IMR-90 (cell line): Measurements from ENCODE around the gene PJA2. TPM values are rescaled to one million over a fixed set of nuclear protein-coding genes. Genes with fewer than 3 reads are reported as not detected.

Experiments used
- ATAC-seq: fragments of 200-7000 bp; cut with Tn5 transposase; 2 replicates; pipeline ENCODE4 v1.9.1; 2020; ENCODE audit warnings: low read depth, mild to moderate bottlenecking, moderate library complexity
- BruUV-seq: library from RNA; stranded (reverse); fragments of 400-500 nt; replicated peaks from 2 replicates; lab custom pipeline; 2021; lab: Mats Ljungman, UMichigan
- CTCF ChIA-PET: fragments of 300-600 bp; formaldehyde crosslinking; extraction: SDS; loops from one replicate; lab custom pipeline; 2021; ENCODE audit warnings: antibody characterized with exemption; lab: Yijun Ruan, JAX
- POLR2A ChIA-PET: fragments of 300-600 bp; sonication (Branson Sonifier 250); formaldehyde crosslinking; loops from one replicate; lab custom pipeline; 2022; ENCODE audit warnings: antibody characterized with exemption; ENCODE audit not compliant: unreplicated experiment; lab: Charles Lee
- DNase-seq: peaks from one replicate; pipeline ENCODE4 v3.0.0; 2013
- H2AFZ ChIP-seq: replicated peaks from 2 replicates; pipeline ENCODE3; 2013; ENCODE audit warnings: low read length, mild to moderate bottlenecking; ENCODE audit not compliant: poor library complexity
- H2AK5ac ChIP-seq: 2 replicates; pipeline ENCODE4 v1.6.1; 2013; ENCODE audit warnings: low read depth, low read length, inconsistent platforms
- H2AK9ac ChIP-seq: replicated peaks from 2 replicates; pipeline ENCODE3; 2013; ENCODE audit warnings: mild to moderate bottlenecking, low read depth, low read length, moderate library complexity; ENCODE audit not compliant: poor library complexity
- H2BK120ac ChIP-seq: 2 replicates; pipeline ENCODE4 v1.6.1; 2013; ENCODE audit warnings: low read depth, low read length, inconsistent platforms
- H2BK15ac ChIP-seq: 3 replicates; pipeline ENCODE4 v1.6.1; 2013; ENCODE audit warnings: low read depth, low read length, inconsistent platforms
- H2BK20ac ChIP-seq: 2 replicates; pipeline ENCODE4 v1.6.1; 2013; ENCODE audit warnings: low read depth, mild to moderate bottlenecking, inconsistent platforms, low read length, moderate library complexity
- H2BK5ac ChIP-seq: 2 replicates; pipeline ENCODE4 v1.6.1; 2013; ENCODE audit warnings: mild to moderate bottlenecking, low read depth, low read length, inconsistent platforms; ENCODE audit not compliant: poor library complexity, severe bottlenecking
- H3K14ac ChIP-seq: replicated peaks from 2 replicates; pipeline ENCODE4 v1.6.1; 2013; ENCODE audit warnings: low read depth, low read length, inconsistent platforms
- H3K18ac ChIP-seq: 2 replicates; pipeline ENCODE4 v1.6.1; 2013; ENCODE audit warnings: low read depth, low read length, control low read depth
- H3K23ac ChIP-seq: 2 replicates; pipeline ENCODE4 v1.6.1; 2013; ENCODE audit warnings: low read depth, low read length, inconsistent platforms
- H3K27ac ChIP-seq: 2 replicates; pipeline ENCODE4 v1.5.1; 2013; ENCODE audit warnings: mild to moderate bottlenecking, control low read depth, low read length; ENCODE audit not compliant: insufficient read depth
- H3K27me3 ChIP-seq: 2 replicates; pipeline ENCODE4 v1.6.1; 2013; ENCODE audit warnings: low read length; ENCODE audit not compliant: control insufficient read depth, insufficient read depth
- H3K36me3 ChIP-seq: 2 replicates; pipeline ENCODE4 v1.6.1; 2013; ENCODE audit warnings: low read length, mixed read lengths; ENCODE audit not compliant: control insufficient read depth, insufficient read depth
- H3K4ac ChIP-seq: 2 replicates; pipeline ENCODE4 v1.6.1; 2013; ENCODE audit warnings: low read depth, low read length, inconsistent platforms
- H3K4me1 ChIP-seq: 2 replicates; pipeline ENCODE4 v1.6.1; 2013; ENCODE audit warnings: low read length, mixed read lengths; ENCODE audit not compliant: control insufficient read depth, insufficient read depth
- H3K4me2 ChIP-seq: 2 replicates; pipeline ENCODE4 v1.6.1; 2013; ENCODE audit warnings: low read depth, mild to moderate bottlenecking, control low read depth, low read length, moderate library complexity
- H3K4me3 ChIP-seq: 2 replicates; pipeline ENCODE4 v1.5.1; 2013; ENCODE audit warnings: low read depth, mild to moderate bottlenecking, control low read depth, low read length, moderate library complexity; ENCODE audit not compliant: insufficient read depth
- H3K56ac ChIP-seq: 2 replicates; pipeline ENCODE4 v1.6.1; 2013; ENCODE audit warnings: low read length, inconsistent platforms; ENCODE audit not compliant: insufficient read depth; ENCODE audit errors: extremely low read depth
- H3K79me1 ChIP-seq, 2 experiments: 2 replicates each; pipeline ENCODE4 v1.6.1; 2013; ENCODE audit warnings: low read length in 2 of 2, inconsistent platforms in 1 of 2, low read depth in 1 of 2
- H3K9ac ChIP-seq: 2 replicates; pipeline ENCODE4 v1.6.1; 2013; ENCODE audit warnings: low read depth, low read length, control low read depth
- H3K9me1 ChIP-seq: 2 replicates; pipeline ENCODE4 v1.6.1; 2013; ENCODE audit warnings: low read length, inconsistent platforms; ENCODE audit not compliant: insufficient read depth
- H3K9me3 ChIP-seq: 2 replicates; pipeline ENCODE4 v1.6.1; 2013; ENCODE audit warnings: low read length; ENCODE audit not compliant: control insufficient read depth, insufficient read depth
- H4K20me1 ChIP-seq: 2 replicates; pipeline ENCODE4 v1.6.1; 2013; ENCODE audit warnings: low read length, inconsistent platforms; ENCODE audit not compliant: insufficient read depth
- H4K5ac ChIP-seq: 2 replicates; pipeline ENCODE4 v1.6.1; 2013; ENCODE audit warnings: mild to moderate bottlenecking, low read depth, low read length, control low read depth
- H4K8ac ChIP-seq, 2 experiments: 2 replicates each; pipeline ENCODE4 v1.6.1; 2013; ENCODE audit warnings: low read depth in 2 of 2, low read length in 2 of 2, control low read depth in 1 of 2, inconsistent platforms in 1 of 2
- H4K91ac ChIP-seq: 2 replicates; pipeline ENCODE4 v1.6.1; 2013; ENCODE audit warnings: low read depth, low read length, inconsistent platforms; ENCODE audit not compliant: insufficient read depth
- BHLHE40 ChIP-seq: fragments of 150-350 bp; IDR thresholded peaks from 2 replicates; pipeline ENCODE4 v1.6.1; 2016; ENCODE audit warnings: mild to moderate bottlenecking, low read depth, low read length
- CEBPB ChIP-seq: IDR thresholded peaks from 2 replicates; pipeline ENCODE4 v1.6.1; 2012; ENCODE audit warnings: low read depth, low read length, improper control_type of control experiment
- MAFK ChIP-seq: IDR thresholded peaks from 2 replicates; pipeline ENCODE4 v1.6.1; 2012; ENCODE audit warnings: low read depth, low read length, improper control_type of control experiment
- WGBS, 2 experiments: methylation state at CpG; one replicate each; pipeline versions ENCODE4 v1.1.5 to v1.1.7; 2013; ENCODE audit warnings: missing lambda C conversion rate in 2 of 2; ENCODE audit not compliant: insufficient read length in 1 of 2; ENCODE audit errors: extremely low coverage in 2 of 2; 5-methylcytosine and 5-hydroxymethylcytosine counted together
- dilution Hi-C: fragments of 300-500 bp; cut with HindIII; formaldehyde crosslinking; loops from one replicate; pipeline ENCODE4 v1.14.3; 2018; ENCODE audit warnings: low sequenced_read_pairs; ENCODE audit not compliant: unreplicated experiment
- in situ Hi-C: fragments of 300-500 bp; cut with MboI; formaldehyde crosslinking; loops from 3 replicates; pipeline ENCODE4 v1.14.3; 2019; ENCODE audit warnings: low sequenced_read_pairs, inconsistent platforms, mixed read lengths
- intact Hi-C: fragments of 100-400 bp; cut with micrococcal nuclease; formaldehyde crosslinking; loops from 2 replicates; pipeline ENCODE4 v1.10.0; 2022
- polyA plus RNA-seq, 3 experiments: library from polyadenylated mRNA; depleted of rRNA; stranded (reverse); fragments of >200 nt; gene quantifications; 2 replicates each; pipeline ENCODE4 v1.2.3, GENCODE V29; 2012; ENCODE audit warnings: low replicate concordance in 1 of 3
- total RNA-seq: library from RNA; depleted of rRNA; stranded (reverse); fragments of >200 nt; gene quantifications from 2 replicates; pipeline ENCODE4 v1.2.3, GENCODE V29; 2012

PJA2 gene
- total and polyA plus RNA-seq, 2 of the 4 experiments (the other 2 are of a cell fraction) = 42.3 to 70.6 TPM

GRCh38 chr5:109318455-109319108 lies 91.2 kb downstream of the PJA2 start:
- H4K91ac ChIP-seq = no peak overlapping the region
- dilution Hi-C loops = no loop called here
- peak; percentile 23 for DNase-seq

More at GRCh38 chr5:109318455-109319108, 91.2 kb downstream of the PJA2 start:
- no peak overlapping the region for H2BK20ac ChIP-seq
- no peaks in the 10 kb centered on the region for H3K4me1 ChIP-seq
- no peak overlapping the region for H2AK9ac ChIP-seq
- intact Hi-C loops = no loop called here
- WGBS, 2 experiments = no CpG with 5 or more reads among the region's 9 CpGs
- H3K14ac ChIP-seq = no peak overlapping the region
- H4K8ac ChIP-seq = no peak overlapping the region
- H3K4ac ChIP-seq = no peak overlapping the region
- H2BK15ac ChIP-seq = no peak overlapping the region
- ATAC-seq = no peak
- no peak overlapping the region for H2AK5ac ChIP-seq
- TF ChIP-seq MAFK = peak; percentile 33
- TF ChIP-seq BHLHE40 = no peak
- TF ChIP-seq CEBPB = peak; percentile 55
- H3K18ac ChIP-seq = no peak overlapping the region; the same call in 1 of the 2 replicates
- POLR2A ChIA-PET = no interaction called here
- in situ Hi-C loops = no loop called here
- H3K36me3 ChIP-seq = no peaks in the 10 kb centered on the region
- H3K79me1 ChIP-seq = no peaks in the 10 kb centered on the region
- H3K9me3 ChIP-seq = no peaks in the 10 kb centered on the region
- no peak overlapping the region for H3K4me3 ChIP-seq
- no peak overlapping the region for H3K23ac ChIP-seq
- H3K27ac ChIP-seq = no peak overlapping the region
- no peak overlapping the region for H3K4me2 ChIP-seq
- no peaks in the 10 kb centered on the region for H3K27me3 ChIP-seq
- H3K56ac ChIP-seq = no peak overlapping the region
- H3K9me1 ChIP-seq = no peaks in the 10 kb centered on the region
- BruUV-seq = no TSS peak
- no peak overlapping the region for H2BK120ac ChIP-seq
- no peaks in the 10 kb centered on the region for H4K20me1 ChIP-seq
- no peak overlapping the region for H2AFZ ChIP-seq
- no peak overlapping the region for H4K5ac ChIP-seq
- H3K9ac ChIP-seq = no peak overlapping the region
- H2BK5ac ChIP-seq = no peak overlapping the region
- CTCF ChIA-PET = no interaction called here
